Osteocyte (in vitro differentiated cells): ENCODE data around the gene TNRC6A. TPM values are rescaled to one million over a fixed set of nuclear protein-coding genes. Genes with fewer than 3 reads are reported as not detected.

Source experiments
- DNase-seq: peaks from one replicate; pipeline ENCODE4 v3.0.0; 2021; ENCODE audit warnings: mixed read lengths; ENCODE audit not compliant: unreplicated experiment; ENCODE audit errors: extremely low spot score
- H3K27ac Mint-ChIP-seq: one replicate; pipeline ENCODE4 v1.8.0; 2021; ENCODE audit warnings: mild to moderate bottlenecking, mixed read lengths; ENCODE audit not compliant: unreplicated experiment
- H3K27me3 Mint-ChIP-seq: one replicate; pipeline ENCODE4 v1.8.0; 2021; ENCODE audit warnings: mixed read lengths; ENCODE audit not compliant: unreplicated experiment
- H3K36me3 Mint-ChIP-seq: one replicate; pipeline ENCODE4 v1.8.0; 2021; ENCODE audit warnings: mixed read lengths; ENCODE audit not compliant: unreplicated experiment
- H3K4me1 Mint-ChIP-seq: one replicate; pipeline ENCODE4 v1.8.0; 2021; ENCODE audit warnings: mixed read lengths; ENCODE audit not compliant: unreplicated experiment
- H3K4me3 Mint-ChIP-seq: one replicate; pipeline ENCODE4 v1.8.0; 2021; ENCODE audit warnings: mild to moderate bottlenecking, moderate library complexity, mixed read lengths; ENCODE audit not compliant: unreplicated experiment
- H3K9me3 Mint-ChIP-seq: one replicate; pipeline ENCODE4 v1.8.0; 2021; ENCODE audit warnings: mixed read lengths; ENCODE audit not compliant: unreplicated experiment
- CTCF ChIP-seq: fragments of 200-600 bp; sonication (generic); IDR thresholded peaks from 2 replicates; pipeline ENCODE4 v1.5.0; 2021; ENCODE audit warnings: antibody characterized with exemption, mild to moderate bottlenecking, moderate library complexity
- long read RNA-seq: library from polyadenylated mRNA; unstranded; transcript quantifications from one replicate; pipeline ENCODE4 v2.0.0, GENCODE V29; 2021
- total RNA-seq: library from RNA; stranded (reverse); gene quantifications from 2 replicates; pipeline ENCODE4 v1.2.1, GENCODE V29; 2021

TNRC6A gene
- 64.5 and 68.0 TPM in 2 replicates for total RNA-seq
- long read RNA-seq, partial matches to known transcripts, result 18 of 26 reads
- long read RNA-seq, other reads (novel, unspliced or antisense), result 7 of 26 reads

DNA sequence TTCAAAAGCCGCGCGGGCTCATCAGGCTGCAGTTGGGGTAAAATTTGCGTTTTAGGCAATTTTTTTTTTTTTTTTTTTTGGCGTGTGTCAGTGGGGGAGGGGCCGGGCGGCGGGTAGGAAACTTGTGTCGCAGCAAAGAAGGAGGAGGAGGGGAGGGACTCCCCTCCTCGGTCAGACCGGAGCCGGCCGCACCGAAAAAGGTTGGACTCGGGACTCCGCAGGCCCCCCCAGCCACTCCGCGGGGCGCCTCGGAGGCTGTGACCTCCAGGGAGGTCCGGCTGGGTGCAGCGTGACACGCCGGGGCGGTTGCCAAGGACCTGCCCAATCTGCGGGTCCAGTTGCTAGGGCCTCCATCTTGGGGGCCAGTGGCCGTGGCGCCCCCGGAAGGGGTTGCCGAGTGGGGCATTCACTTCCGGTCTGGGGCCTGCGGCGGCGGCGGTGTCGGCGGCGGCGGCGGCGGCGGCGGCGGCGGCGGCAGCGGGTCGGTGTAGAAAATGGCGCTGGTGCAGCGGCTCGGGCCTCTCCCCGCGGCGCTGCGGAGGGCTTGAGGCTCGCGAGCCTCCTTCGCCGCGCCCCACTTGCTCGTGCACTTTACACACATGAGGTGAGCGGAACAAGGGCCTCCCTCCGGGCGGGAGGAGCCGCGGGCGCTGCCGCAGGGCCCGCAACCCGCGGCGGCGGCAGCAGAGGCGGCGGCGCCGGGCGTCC is at the start of gene TNRC6A:
TNRC6A (plus strand) TSS at position 409 of the 708 bp plus-strand sequence; CDS start at position 600, 191 bp downstream.
- TF ChIP-seq CTCF, result no peak
- H3K36me3 Mint-ChIP-seq, result peaks cover 18% of the 10 kb centered on the region
- no peaks in the 10 kb centered on the region for H3K27me3 Mint-ChIP-seq
- peak within 1 kb of the TSS; percentile 98 for H3K4me3 Mint-ChIP-seq
- peak within 1 kb of the TSS; percentile 99 for H3K27ac Mint-ChIP-seq
- peak; percentile 97 for DNase-seq
- H3K4me1 Mint-ChIP-seq, result peaks cover 33% of the 10 kb centered on the region
- H3K9me3 Mint-ChIP-seq, result no peaks in the 10 kb centered on the region

GRCh38 chr16:24681793-24682192 is 47.7 kb upstream of the TNRC6A start:
- Mint-ChIP-seq H3K36me3 (no peaks in the 10 kb centered on the region), H3K9me3 (no peaks in the 10 kb centered on the region), H3K27me3 (no peaks in the 10 kb centered on the region), H3K27ac (peak overlapping the region; percentile 63), H3K4me1 (peaks cover 26% of the 10 kb centered on the region), H3K4me3 (no peak overlapping the region)
- DNase-seq, result no peak
- TF ChIP-seq CTCF, result no peak

DNA sequence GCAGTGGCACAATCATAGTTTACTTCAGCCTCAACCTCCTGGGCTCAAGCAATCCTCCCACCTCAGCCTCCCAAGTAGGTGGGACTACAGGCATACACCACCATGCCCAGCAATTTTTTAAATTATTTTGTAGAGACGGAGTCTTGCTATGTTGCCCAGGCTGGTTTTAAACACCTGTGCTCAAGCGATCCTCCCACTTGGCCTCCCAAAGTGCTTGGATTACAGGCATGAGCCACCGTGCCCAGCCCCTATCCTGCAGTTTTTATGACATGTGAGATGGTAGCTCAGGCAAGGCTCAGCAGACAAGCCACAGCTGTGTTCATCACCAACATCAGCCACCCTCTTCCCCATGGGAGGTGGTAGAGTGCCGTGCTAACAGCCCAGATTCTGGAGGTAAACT is 46.2 kb upstream of the TNRC6A start:
- TF ChIP-seq CTCF, result no peak
- Mint-ChIP-seq H3K36me3 (no peaks in the 10 kb centered on the region), H3K4me1 (peaks cover 29% of the 10 kb centered on the region), H3K27me3 (no peaks in the 10 kb centered on the region), H3K4me3 (no peak overlapping the region), H3K27ac (no peak overlapping the region), H3K9me3 (no peaks in the 10 kb centered on the region)
- no peak for DNase-seq

- Mint-ChIP-seq H3K36me3 (no peaks in the 10 kb centered on the region), H3K4me3 (no peak overlapping the region), H3K9me3 (no peaks in the 10 kb centered on the region), H3K27ac (peak overlapping the region; percentile 57), H3K4me1 (peaks cover 29% of the 10 kb centered on the region), H3K27me3 (no peaks in the 10 kb centered on the region)
- DNase-seq, result no peak
- TF ChIP-seq CTCF, result no peak
Measured at GRCh38 chr16:24683847-24684493, 45.5 kb upstream of the TNRC6A start.
